BLaER1 treated with 17β-estradiol and CSF1 and Interleukin-3, amounts not matched to agents 10 nM and 100 nM (cell line): ENCODE data around the gene NANOS3.

Experiments
- H3K27ac ChIP-seq, 11 experiments: shearing (Covaris generic); formaldehyde crosslinking; 2 replicates each; pipeline ENCODE4 v1.8.1; 2022
- H3K27me3 ChIP-seq, 11 experiments: shearing (Covaris generic); formaldehyde crosslinking; 2 replicates each; pipeline ENCODE4 v1.8.1; 2022
- H3K36me3 ChIP-seq, 11 experiments: shearing (Covaris generic); formaldehyde crosslinking; 2 replicates each; pipeline ENCODE4 v1.8.1; 2022
- H3K4me1 ChIP-seq, 10 experiments: shearing (Covaris generic); formaldehyde crosslinking; 2 replicates each; pipeline ENCODE4 v1.8.1; 2022
- H3K4me2 ChIP-seq, 11 experiments: shearing (Covaris generic); formaldehyde crosslinking; 2 replicates each; pipeline ENCODE4 v1.8.1; 2022
- H3K4me3 ChIP-seq, 10 experiments: shearing (Covaris generic); formaldehyde crosslinking; 2 replicates each; pipeline ENCODE4 v1.8.1; 2022
- H3K9ac ChIP-seq, 11 experiments: shearing (Covaris generic); formaldehyde crosslinking; 2 replicates each; pipeline ENCODE4 v1.8.1; 2022
- H3K9me3 ChIP-seq, 11 experiments: shearing (Covaris generic); formaldehyde crosslinking; replicated peaks in 1 of 11; 2 replicates each; pipeline ENCODE4 v1.8.1; 2022
- H4K20me1 ChIP-seq, 11 experiments: shearing (Covaris generic); formaldehyde crosslinking; 2 replicates each; pipeline ENCODE4 v1.8.1; 2022
- Cebpa-rat ChIP-seq, 11 experiments: shearing (Covaris generic); IDR thresholded peaks; 2 replicates each; pipeline ENCODE4 v1.8.1; 2022

NANOS3 gene

GRCh38 chr19:13877303-13877702 lies 369 bp downstream of the NANOS3 start:
- H3K27me3 ChIP-seq = peaks cover 0 to 6% (median 0%) of the 10 kb centered on the region in 11 experiments; a peak in 6 of 22 replicates
- H3K36me3 ChIP-seq = no peaks in the 10 kb centered on the region
- H3K4me3 ChIP-seq = no peak overlapping the region
- no peak for TF ChIP-seq Cebpa-rat (IDR thresholded peaks at IDR 0.05)
- H3K4me1 ChIP-seq = peaks cover 25 to 46% (median 33%) of the 10 kb centered on the region in 10 experiments
- H3K4me2 ChIP-seq = no peak overlapping the region
- H3K9ac ChIP-seq = 0 out of 22 replicates have a peak overlapping the region, but pooled peaks of 1 of the 11 experiments have one; percentile 29
- H3K27ac ChIP-seq = no peak overlapping the region
- no peaks in the 10 kb centered on the region for H3K9me3 ChIP-seq
- no peaks in the 10 kb centered on the region; a peak in 2 of 22 replicates for H4K20me1 ChIP-seq

- peaks cover 34 to 55% (median 46%) of the 10 kb centered on the region in 10 experiments for H3K4me1 ChIP-seq
- H3K27me3 ChIP-seq = no peaks in the 10 kb centered on the region
- H3K4me3 ChIP-seq = peak overlapping the region in 8 of 10 experiments; percentile 17 to 55 (median 36); a peak in 11 of 20 replicates
- H4K20me1 ChIP-seq = no peaks in the 10 kb centered on the region; a peak in 2 of 22 replicates
- H3K27ac ChIP-seq = peak overlapping the region; percentile 51 to 86 (median 78)
- peak overlapping the region; percentile 56 to 78 (median 70); a peak in 20 of 22 replicates for H3K9ac ChIP-seq
- H3K4me2 ChIP-seq = peak overlapping the region; percentile 81 to 97 (median 89)
- H3K36me3 ChIP-seq = no peaks in the 10 kb centered on the region
- H3K9me3 ChIP-seq = no peaks in the 10 kb centered on the region
- no peak for TF ChIP-seq Cebpa-rat (IDR thresholded peaks at IDR 0.05)
Observed at GRCh38 chr19:13880059-13881043, 3.4 kb downstream of the NANOS3 start.

GRCh38 chr19:13881251-13881691 lies 4.3 kb downstream of the NANOS3 start:
- Histone ChIP-seq H3K4me1 (peaks cover 34 to 62% (median 46%) of the 10 kb centered on the region in 10 experiments), H3K27ac (peak overlapping the region in 10 of 11 experiments; percentile 34 to 86 (median 78); a peak in 18 of 22 replicates), H3K4me2 (peak overlapping the region; percentile 81 to 97 (median 89)), H3K36me3 (no peaks in the 10 kb centered on the region), H4K20me1 (no peaks in the 10 kb centered on the region; a peak in 2 of 22 replicates), H3K9me3 (no peaks in the 10 kb centered on the region), H3K4me3 (peak overlapping the region in 3 of 10 experiments; percentile 27 to 42 (median 31); a peak in 4 of 20 replicates), H3K27me3 (no peaks in the 10 kb centered on the region), H3K9ac (peak overlapping the region; percentile 3 to 78 (median 67); a peak in 15 of 22 replicates)
- no peak for TF ChIP-seq Cebpa-rat (IDR thresholded peaks at IDR 0.05)

GRCh38 chr19:13881692-13882418 lies 4.9 kb downstream of the NANOS3 start:
- H3K4me2 ChIP-seq = peak overlapping the region; percentile 81 to 97 (median 89)
- H3K4me3 ChIP-seq = peak overlapping the region in 4 of 10 experiments; percentile 0 to 42 (median 29); a peak in 3 of 20 replicates
- peak overlapping the region; percentile 3 to 86 (median 74); a peak in 19 of 22 replicates for H3K27ac ChIP-seq
- no peaks in the 10 kb centered on the region; a peak in 2 of 22 replicates for H4K20me1 ChIP-seq
- no peak for TF ChIP-seq Cebpa-rat (IDR thresholded peaks at IDR 0.05)
- H3K27me3 ChIP-seq = no peaks in the 10 kb centered on the region
- H3K4me1 ChIP-seq = peaks cover 34 to 64% (median 46%) of the 10 kb centered on the region in 10 experiments
- peak overlapping the region; percentile 3 to 78 (median 67); a peak in 15 of 22 replicates for H3K9ac ChIP-seq
- no peaks in the 10 kb centered on the region for H3K36me3 ChIP-seq
- no peaks in the 10 kb centered on the region for H3K9me3 ChIP-seq

GRCh38 chr19:13882419-13882795 lies 5.5 kb downstream of the NANOS3 start:
- peak overlapping the region; percentile 81 to 97 (median 89) for H3K4me2 ChIP-seq

GRCh38 chr19:13882836-13883235 lies 5.9 kb downstream of the NANOS3 start:
- H3K4me1 ChIP-seq = peaks cover 38 to 66% (median 50%) of the 10 kb centered on the region in 10 experiments
- peak overlapping the region in 7 of 11 experiments; percentile 4 to 78 (median 71); a peak in 4 of 22 replicates for H3K9ac ChIP-seq
- no peaks in the 10 kb centered on the region for H3K9me3 ChIP-seq
- H3K4me2 ChIP-seq = peak overlapping the region; percentile 81 to 97 (median 89)
- TF ChIP-seq Cebpa-rat (IDR thresholded peaks at IDR 0.05) = no peak
- H3K4me3 ChIP-seq = no peak overlapping the region
- H4K20me1 ChIP-seq = no peaks in the 10 kb centered on the region; a peak in 1 of 22 replicates
- H3K36me3 ChIP-seq = no peaks in the 10 kb centered on the region
- no peaks in the 10 kb centered on the region for H3K27me3 ChIP-seq
- peak overlapping the region in 8 of 11 experiments; percentile 3 to 86 (median 78); a peak in 13 of 22 replicates for H3K27ac ChIP-seq

More at GRCh38 chr19:13882419-13882795, 5.5 kb downstream of the NANOS3 start:
- Histone ChIP-seq H3K27me3 (no peaks in the 10 kb centered on the region), H4K20me1 (no peaks in the 10 kb centered on the region; a peak in 2 of 22 replicates), H3K4me1 (peaks cover 36 to 64% (median 49%) of the 10 kb centered on the region in 10 experiments), H3K9ac (peak overlapping the region in 8 of 11 experiments; percentile 4 to 78 (median 68); a peak in 9 of 22 replicates), H3K4me3 (0 out of 20 replicates have a peak overlapping the region, but pooled peaks of 1 of the 10 experiments have one; percentile 0), H3K27ac (peak overlapping the region in 10 of 11 experiments; percentile 3 to 86 (median 61); a peak in 16 of 22 replicates), H3K36me3 (no peaks in the 10 kb centered on the region), H3K9me3 (no peaks in the 10 kb centered on the region)
- no peak for TF ChIP-seq Cebpa-rat (IDR thresholded peaks at IDR 0.05)

GRCh38 chr19:13883516-13884064 lies 6.7 kb downstream of the NANOS3 start:
- peak overlapping the region in 1 of 11 experiments; percentile 82; a peak in 1 of 22 replicates for H3K27ac ChIP-seq
- TF ChIP-seq Cebpa-rat (IDR thresholded peaks at IDR 0.05) = no peak
- no peaks in the 10 kb centered on the region; a peak in 1 of 22 replicates for H4K20me1 ChIP-seq
- H3K9ac ChIP-seq = no peak overlapping the region
- no peaks in the 10 kb centered on the region for H3K36me3 ChIP-seq
- H3K4me3 ChIP-seq = no peak overlapping the region
- no peaks in the 10 kb centered on the region for H3K27me3 ChIP-seq
- H3K4me1 ChIP-seq = peaks cover 39 to 74% (median 56%) of the 10 kb centered on the region in 10 experiments
- peak overlapping the region in 10 of 11 experiments; percentile 81 to 97 (median 90); a peak in 18 of 22 replicates for H3K4me2 ChIP-seq
- H3K9me3 ChIP-seq = no peaks in the 10 kb centered on the region
